COLO668 (cell line): ENCODE measurements around the gene ST6GALNAC4.
"Not testable (repeated sequence)": the region's sequence is repeated elsewhere in the genome, so short reads cannot be mapped to it uniquely, and the experiment has no call there.

Experiments used
- DNase-seq: peaks from one replicate; lab custom pipeline; 2025; ENCODE audit not compliant: unreplicated experiment; lab: John Stamatoyannopoulos, UW

The ST6GALNAC4 gene

DNA sequence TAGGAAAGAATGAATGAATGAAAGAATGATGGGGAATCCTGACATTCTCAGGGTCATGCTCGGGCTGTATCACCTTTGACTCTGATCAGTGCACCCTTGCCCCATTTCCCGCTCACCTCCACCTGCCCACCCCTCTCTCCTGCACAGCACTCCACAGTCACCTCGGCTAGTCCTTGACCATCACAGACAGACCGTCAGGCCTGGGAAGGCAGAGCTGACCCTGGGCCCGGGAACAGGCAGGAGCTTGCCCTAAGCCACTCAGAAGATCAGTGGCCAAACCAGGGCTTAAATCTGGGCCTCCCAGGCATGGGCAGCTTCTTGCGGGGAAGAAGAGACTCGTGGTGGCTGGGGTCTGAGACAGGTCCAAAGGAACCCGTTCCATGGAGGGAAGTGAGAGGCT is 21.0 kb downstream of the ST6GALNAC4 start:
- DNase-seq, result no peak

DNA sequence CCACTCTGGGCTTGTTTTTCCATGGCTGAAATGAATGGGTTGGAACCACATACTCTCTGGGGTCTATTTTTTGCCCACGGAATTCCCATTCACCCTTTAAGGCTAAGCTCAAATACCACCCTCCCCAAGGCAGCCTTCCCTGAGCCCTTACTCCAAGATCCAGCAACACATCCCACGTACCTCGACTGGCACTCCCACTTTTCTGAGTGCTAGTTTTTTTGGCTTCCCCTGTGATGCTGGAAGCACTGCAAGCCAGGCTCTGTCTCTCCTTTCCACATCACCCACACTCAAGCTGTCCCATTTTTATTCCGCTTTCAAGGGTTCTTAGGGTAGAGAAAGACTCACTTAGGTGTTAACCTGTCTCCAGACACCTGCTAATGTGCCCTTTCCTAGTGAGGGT is 23.4 kb downstream of the ST6GALNAC4 start:
- DNase-seq, result no peak

DNA sequence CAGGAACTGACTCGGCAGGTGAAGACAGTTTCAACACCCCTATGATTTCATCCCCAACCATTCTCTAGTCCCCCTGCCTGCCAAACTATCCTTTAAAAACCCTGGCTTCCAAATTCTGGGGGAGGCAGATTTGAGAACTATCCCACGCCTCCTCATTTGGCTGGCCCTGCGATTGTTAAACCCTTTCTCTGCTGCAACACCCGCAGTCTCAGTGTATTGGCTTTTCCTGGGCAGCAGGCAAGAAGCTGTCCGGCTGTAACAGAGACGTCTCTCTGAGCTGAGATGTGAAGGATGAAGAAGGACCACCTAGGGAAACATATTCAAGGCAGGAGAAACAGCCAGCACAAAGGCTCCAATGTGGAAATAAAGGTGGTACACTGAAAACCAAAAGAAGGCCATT is 24.0 kb downstream of the ST6GALNAC4 start:
- DNase-seq, result no peak

DNA sequence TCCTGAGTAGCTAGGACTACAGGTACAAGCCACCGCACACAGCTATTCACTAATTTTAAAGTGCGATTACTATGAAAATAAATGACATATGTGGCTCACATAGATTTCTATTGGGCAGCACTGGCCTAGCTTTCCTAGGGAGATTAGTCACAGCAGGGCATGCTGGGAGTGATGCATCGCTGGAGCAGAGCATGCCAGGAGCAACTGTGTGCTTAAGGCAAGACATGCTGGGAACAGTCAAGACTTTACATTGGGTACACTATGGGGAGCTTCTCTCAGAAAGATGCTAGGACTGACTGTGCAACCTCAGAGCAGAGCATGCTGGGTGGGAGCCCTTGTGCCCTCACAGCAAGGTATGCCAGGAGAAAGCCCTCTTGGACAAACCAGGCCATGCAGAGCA is 26.8 kb downstream of the ST6GALNAC4 start:
- DNase-seq, result no peak

GRCh38 chr9:127887792-127888191 is 29.0 kb downstream of the ST6GALNAC4 start:
- no peak for DNase-seq

DNA sequence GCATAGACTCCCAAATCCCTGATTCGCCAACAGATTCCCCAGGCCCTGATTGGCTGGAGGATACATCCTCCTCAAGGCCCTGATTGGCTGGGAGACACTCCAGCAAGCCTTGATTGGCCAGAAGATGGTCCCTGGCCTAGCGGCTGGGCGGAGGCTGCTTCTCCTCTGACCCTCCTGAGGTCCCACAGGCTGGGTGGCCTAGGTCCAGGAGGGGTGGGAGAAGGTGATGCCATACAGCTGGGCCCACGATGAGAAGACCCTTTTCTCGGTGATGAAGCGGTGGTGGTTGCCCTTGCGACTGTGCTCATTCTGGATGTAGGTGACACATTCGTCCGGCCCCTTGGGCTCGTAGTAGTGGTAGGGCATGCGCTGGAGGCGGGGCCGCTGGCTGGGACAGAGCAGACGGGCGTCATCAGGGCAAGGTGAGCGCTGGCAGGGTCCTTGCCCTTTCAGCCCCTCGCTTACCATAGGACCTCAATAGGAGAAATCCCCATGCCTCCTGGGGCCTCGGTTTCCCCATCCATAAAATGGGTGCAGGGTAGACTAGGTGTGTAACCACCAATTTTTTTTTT is 30.4 kb downstream of the ST6GALNAC4 start:
- no peak for DNase-seq

DNA sequence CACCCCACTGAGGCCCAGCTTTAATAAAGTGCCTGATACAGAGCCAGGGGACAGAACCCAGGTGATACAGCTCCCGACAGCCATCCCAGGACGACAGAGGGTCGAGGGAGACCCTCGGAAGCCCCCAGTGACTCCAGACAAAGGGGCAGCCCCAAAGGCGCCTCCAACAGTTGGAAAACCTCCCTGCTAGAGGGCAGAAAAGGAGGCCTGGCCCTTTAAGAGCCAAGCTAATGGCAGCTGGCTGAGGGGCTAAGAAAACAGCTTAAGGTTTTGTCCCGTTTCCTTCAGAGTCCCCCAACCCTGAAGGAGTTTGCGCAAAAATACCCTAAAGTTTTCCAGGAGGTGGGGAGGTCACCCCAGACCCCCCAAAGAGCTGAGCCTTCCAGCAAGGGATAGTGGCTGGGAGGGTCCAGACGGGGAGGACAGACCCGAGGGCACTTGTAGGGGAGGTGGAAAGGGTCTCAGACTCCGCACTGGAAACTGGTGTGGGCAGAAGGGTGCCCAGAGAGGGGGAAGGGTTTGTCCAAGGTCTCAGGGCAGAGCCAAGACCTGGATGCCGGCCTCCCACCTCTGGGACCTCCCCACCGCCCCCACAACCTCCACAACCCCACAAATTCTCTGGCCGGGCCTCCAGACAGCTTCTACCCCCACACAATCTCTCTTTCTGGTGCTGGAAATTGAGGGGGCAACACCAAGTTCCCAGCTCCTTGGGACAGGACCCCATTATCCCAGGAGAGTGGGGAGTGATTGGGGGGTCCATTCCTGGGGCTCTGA is 31.1 kb downstream of the ST6GALNAC4 start:
- DNase-seq, result no peak

GRCh38 chr9:127884976-127885490 is 31.8 kb downstream of the ST6GALNAC4 start:
- no peak for DNase-seq

DNA sequence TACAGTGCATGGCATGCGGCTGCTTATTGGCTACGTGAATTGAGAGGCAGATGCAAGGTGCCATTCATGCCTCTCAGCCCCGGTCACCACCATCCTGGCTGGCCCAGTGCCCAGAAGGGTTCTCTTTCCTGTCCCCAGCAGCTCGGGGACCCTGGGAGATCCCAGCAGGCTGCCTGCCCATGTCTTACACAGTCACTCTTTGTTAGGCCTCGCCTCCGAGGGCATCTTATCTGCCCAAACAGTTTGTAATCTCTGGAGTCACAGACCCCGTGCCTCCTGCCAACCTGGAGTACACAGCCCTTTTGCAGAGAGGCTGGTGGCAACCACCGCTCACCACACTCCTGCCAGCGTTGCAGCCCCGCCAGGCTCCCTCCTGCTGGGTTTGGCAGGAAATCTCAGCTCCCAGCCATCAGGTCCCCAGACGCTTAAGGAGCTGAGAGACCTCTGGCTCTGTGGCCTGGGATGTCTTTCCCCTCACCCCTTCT is 32.4 kb downstream of the ST6GALNAC4 start:
- peak; percentile 30 for DNase-seq

DNA sequence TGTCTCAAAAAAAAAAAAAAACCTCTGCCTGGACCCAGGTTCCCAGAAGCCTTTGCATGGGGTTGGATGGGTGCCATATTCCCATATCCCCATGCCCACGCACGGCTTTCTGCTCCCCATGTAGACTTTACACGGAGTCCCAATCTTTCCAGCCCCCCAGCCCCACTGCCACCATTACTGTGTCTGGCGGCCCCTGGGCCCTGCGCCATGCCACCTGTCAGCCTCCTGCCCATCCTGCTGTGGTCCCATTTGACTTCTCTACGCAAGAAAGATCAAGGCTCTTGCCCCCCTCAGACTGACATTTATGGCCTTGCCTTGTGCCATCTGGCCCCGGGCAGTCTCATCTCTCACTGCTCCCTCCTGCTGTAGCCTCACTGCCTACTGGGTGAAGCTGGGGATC is 32.9 kb downstream of the ST6GALNAC4 start:
- DNase-seq, result no peak

DNA sequence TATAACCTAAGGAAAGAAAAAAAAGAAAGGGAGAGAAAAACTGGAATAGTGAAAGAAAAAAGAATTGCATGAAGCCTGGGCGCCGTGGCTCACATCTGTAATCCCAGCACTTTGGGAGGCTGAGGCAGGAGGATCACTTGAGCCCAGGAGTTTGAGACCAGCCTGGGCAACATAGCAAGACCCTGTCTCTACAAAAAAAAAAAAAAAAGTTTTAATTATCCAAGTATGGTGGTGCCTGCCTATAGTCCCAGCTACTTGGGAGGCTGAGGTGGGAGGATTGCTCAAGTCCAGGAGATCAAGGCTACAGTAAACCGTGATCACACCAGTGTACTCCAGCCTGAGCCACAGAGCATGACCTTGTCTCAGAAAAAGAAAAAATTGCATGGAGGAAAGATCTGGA is 35.1 kb downstream of the ST6GALNAC4 start:
- DNase-seq, result not testable (repeated sequence)

- DNase-seq, result no peak
Observed at GRCh38 chr9:127880143-127880542, 36.7 kb downstream of the ST6GALNAC4 start.

DNA sequence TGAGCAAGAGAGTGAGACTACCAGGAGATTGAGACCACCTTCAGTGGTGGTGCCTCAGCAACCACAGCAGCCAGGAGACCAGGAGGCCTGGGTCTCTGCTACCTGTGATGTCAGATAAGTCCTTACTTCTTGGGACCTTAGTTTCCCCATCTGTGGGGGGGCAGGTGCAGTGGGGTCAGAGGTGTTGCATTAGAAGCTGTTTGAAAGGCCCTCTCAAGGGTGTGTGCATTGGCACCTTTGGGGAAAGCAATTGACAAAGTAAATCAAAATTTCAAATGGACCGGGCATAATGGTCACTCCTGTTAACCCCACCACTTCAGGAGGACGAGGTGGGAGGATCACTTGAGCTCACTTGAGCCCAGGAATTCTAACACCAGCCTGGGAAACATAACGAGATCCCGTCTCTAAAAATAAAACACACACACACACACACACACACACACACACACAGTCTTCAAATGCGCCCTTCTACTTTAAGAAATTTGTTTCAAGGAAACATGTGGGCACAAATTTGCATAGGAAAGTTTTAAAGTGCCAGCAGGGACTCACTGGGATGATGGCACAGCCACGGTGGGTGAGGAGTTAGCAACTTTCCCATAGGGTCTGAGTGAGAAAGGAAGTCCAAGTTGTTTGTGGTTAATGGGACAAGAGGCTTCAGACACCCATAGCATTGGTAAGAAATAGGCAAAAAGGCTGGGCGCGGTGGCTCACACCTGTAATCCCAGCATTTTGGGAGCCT is 38.0 kb downstream of the ST6GALNAC4 start:
- DNase-seq, result no peak

- no peak for DNase-seq
Observed at GRCh38 chr9:127878001-127878651, 38.7 kb downstream of the ST6GALNAC4 start.

DNA sequence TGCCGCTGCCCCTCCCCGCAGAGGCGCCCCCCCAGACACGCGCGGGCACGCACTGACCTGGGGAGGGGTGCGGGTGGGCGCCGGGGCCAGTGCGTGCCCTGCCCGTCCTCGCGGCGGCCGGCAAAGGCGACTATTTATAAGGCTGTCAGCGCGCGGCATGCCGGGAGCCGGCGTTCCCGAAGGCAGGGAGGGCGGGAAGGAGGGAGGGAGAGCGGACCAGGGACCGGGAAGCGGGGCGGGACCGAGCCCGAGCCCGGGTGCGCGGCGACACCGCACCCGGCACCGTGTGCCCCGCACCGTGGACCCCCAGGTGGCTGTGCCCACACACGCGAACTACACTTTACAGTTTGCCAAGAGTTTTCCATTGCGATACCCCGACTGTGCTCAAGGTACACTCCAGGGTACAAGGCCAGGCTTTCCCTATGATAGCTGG is 39.3 kb downstream of the ST6GALNAC4 start, which contains the start of gene AK1:
TSS of gene AK1 (minus strand) at position 110 of the 433 bp plus-strand sequence. CDS start 3,058 bp downstream, outside the sequence.
- DNase-seq, result peak; percentile 84

DNA sequence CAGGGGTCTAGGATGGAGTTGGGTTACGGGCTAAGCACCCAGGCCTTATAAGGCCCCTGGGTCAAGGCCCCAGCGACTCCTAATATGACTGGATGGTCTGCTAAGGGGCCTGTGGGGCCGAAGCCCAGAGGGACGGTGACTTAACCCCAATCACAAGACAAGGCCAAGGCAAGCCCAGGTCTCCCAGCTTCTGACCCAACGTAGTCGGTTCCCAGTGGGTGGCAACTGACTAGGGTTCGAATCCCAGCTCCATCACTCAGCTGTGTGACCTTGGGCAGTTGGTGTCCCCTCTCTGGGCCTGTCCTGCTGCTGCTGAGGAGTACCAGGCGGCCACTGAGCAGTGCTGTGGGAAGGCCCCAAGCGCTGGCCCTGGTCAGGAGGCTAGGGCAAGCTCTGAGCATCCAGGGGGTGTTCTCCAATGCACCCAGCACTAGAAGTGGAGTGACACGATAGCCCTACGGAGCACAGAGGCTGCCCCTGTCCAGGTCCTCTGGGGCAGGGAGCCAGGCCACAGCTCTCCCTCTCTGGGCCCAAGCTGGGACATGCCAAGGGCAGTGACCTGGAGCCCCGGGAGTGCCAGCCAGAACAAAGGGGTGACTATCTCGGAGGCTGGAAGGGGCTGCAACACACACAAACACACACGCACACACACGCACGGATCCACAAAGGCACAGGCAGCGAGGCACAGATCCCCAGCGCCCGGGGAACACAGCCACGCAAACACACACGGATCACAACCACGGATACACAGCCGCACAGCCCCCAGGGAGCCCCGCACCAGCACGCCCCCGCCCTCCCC is 39.9 kb downstream of the ST6GALNAC4 start:
- DNase-seq, result peak; percentile 57

DNA sequence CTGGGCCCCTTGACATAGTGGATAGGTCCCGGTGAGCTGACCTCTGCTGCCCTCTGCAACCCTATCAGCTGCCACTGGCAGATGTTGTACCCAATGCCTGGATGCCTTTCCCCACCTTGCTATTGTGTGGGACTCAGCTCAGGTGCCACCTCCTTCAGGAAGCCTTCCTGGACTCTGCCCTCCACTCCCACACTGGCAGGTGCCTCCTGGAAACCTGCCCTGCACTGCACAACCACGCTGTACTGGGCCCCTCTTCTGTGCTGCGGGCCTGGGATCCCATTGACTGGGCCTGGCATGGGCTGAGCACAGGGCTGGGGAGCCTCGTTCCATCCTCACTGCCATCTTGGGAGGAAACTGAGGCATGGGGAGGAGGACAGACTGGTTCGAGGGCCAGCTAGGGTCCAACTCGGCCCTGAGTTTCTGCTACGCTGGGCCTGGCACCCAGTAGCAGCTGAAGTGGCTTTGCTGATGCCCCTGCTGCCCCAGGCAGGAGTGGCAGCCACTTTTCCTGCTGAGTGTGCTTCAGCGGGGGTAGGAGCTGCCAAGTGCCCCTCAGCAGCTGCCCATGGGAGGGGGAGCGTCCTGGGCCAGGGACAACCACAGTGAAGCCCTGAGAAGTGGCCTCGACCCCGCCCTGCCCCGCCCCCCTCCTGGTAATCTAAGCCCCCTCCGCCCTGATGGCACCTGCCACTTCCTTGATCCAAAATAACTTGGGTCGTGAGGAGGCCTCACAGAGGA is 40.6 kb downstream of the ST6GALNAC4 start:
- DNase-seq, result no peak

DNA sequence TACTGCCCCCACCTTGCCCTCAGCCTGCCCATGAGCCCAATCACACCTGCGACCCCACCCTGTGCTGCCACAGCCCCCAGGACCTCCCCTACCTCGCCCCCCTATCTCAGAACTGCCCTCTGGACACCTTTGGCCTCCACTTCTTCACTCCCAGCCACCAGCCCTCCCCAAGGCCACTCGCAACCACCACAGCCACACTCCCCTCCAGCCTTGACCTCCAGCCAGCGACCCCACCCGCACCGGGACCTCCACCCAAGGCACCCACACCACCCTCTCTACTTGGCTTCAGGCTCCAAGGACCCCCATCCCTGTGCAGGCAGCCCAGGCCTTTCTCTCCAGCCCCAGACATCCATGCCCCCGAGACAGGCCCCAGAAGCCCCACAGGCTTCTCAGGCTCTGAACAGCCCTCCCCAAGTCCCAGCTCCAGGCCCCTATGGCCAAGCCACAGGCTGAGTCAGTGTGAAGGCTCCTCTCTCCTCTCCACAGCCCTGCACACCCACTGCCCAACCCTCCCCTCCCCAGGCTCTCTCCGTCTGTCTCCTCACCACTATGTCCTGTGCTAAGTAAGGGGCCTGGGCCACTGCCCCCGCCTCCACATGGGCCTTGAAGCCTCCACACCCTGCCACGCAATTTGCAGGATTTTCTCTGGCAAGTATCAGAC is 41.4 kb downstream of the ST6GALNAC4 start:
- DNase-seq, result no peak
